Endometrium (tissue), 2 donors: ENCODE measurements around the gene RFC3.

Experiments
- FAIRE-seq: peaks from 2 replicates; lab custom pipeline; 2012; peaks lifted over from hg19 to GRCh38; lab: Jason Lieb, UNC
- donor health status: control.
- donor health status: control.

RFC3 gene

GRCh38 chr13:33868343-33868994, 50.5 kb downstream of the RFC3 start:
- FAIRE-seq, result no peak

GRCh38 chr13:33869005-33869404, 51.1 kb downstream of the RFC3 start:
- no peak for FAIRE-seq

- FAIRE-seq, result no peak
Observed at GRCh38 chr13:33870046-33870668, 52.2 kb downstream of the RFC3 start.

GRCh38 chr13:33871207-33872004, 53.5 kb downstream of the RFC3 start:
- FAIRE-seq, result no peak

DNA sequence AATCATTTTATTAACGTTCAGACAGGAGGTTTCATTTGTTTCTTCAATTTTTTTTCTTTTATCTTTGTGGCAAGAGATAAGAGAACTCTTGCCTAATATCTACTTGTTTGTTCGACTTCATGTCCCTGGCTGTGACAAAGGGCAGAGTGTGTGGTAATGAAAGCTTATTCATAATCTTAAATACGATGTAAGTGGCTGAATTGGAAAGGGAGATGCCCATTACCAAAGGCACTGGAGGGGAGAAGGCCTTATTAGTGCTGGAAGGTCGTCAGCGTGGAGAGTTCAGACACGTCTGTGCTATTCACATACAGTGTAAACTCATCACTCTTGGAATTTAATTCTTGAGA, 54.0 kb downstream of the RFC3 start:
- FAIRE-seq, result no peak

- no peak for FAIRE-seq
Observed at GRCh38 chr13:33873251-33873908, 55.4 kb downstream of the RFC3 start.

- no peak for FAIRE-seq
Observed at GRCh38 chr13:33874871-33875270, 56.9 kb downstream of the RFC3 start.

DNA sequence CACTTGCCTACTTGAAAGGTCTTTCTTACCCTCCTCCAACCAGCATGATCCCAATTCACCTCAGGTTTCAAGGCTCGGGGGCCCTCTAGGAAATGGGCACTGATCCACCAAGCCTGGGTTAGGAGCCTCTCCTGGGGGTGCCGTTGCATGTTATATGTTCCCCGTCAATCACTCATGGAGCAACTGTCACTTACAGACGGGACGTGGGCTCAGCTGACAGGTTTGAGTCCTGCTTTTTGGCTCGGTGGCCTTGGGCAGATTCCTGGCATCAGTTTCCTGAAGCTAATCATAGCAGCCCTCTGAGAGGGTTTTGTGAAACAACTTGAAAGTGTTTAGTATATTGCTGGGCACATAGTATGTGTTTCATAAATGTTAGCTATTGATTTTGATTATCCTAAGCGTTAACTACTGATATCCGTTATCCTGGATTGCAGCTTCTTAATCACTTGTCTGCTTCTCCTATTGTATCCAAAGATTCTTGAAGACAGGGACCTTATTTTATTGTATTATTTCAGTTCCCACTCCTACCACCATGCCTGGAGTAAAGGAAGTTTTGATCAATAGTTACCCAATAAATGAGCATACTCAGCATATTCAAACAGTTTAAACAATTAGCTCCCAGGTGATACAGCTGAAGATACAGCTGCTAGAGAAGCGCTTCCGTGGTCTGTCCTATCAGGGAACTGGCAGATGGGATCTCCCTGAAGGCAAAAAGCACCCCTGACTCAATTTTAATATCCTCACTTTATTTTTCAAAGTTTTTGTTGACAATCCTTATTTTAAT, 57.9 kb downstream of the RFC3 start:
- no peak for FAIRE-seq

DNA sequence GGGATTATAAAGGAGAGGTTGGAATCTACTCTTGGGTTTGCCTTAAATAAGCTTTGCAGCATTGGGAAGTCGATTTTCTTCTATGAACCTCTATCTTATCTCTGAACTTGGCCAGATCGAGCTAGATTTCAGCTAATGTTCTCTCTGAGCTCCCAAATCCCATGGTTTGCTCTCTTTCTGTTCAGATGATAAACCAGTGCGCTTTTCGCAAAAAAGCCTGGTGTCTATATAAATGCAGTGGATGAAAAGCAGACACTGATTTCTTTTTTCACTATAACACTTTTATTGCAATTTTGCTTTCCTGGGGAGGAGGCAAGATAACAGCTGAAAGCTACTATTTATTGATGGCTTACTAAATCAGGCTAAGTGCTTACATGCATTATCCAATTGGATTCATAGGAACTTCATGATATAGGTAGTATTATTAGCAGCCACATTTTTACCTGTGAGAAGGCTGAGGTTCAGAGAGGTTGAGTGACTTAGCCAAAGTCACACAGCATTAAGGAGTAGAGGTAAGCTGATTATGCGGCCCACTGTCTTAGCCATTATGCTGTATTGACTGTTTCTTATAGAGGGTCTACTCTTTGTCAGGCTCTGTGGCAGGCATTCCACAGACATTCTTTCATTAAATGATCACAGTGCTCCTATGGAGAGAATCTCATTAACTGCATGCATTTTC, 58.9 kb downstream of the RFC3 start:
- no peak for FAIRE-seq

DNA sequence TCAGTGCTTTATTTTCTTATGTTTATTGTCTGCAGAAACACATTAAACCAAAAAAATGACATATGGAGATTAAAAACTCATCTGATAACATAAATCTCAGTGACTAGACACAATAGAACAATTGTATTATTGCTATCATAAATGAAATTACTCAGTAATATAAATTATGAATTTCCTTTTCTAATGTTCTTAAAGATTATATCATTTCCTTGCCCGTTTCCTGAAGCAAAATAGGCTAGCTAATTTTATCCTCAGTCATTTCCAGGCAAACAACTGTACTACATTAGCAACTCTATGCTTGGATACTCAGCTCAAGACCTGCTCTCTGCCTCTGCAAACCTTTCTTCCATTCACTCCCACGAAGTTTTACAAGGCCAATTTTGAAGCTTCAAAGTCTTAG, 61.2 kb downstream of the RFC3 start:
- peak; percentile 54 for FAIRE-seq

DNA sequence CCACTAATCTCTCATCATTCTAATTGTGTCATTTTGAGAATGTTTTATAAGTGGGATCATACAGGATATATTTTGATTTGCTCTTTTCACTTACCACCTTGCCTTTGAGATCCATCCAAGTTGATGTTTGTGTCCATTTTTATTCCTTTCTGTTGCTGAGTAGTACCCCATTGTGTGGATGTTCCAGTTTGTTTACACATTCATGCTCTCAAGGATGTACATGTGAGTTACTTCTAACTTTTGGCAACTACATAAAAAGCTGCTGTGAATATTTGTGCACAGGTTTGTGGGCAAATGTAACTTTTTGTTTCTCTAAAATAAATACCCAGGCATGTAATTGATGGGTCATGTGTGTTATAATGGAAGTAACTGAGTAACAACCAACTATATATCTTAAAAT, 64.9 kb downstream of the RFC3 start:
- FAIRE-seq, result no peak

GRCh38 chr13:33884531-33885220, 66.7 kb downstream of the RFC3 start:
- FAIRE-seq, result no peak
